ENCODE data around the gene LAMTOR3.

Gene LAMTOR3

GRCh38 chr4:99828477-99828876 is 65.8 kb downstream of the LAMTOR3 start:
- no peak for DNase-seq
